GM12865 (cell line): ENCODE measurements around the gene LIN37.

ENCODE experiments used
- DNase-seq: peaks from one replicate; pipeline ENCODE4 v3.0.0; 2010; ENCODE audit warnings: low read depth
- H3K4me3 ChIP-seq: 2 replicates; pipeline ENCODE4 v1.5.1; 2011; ENCODE audit warnings: mild to moderate bottlenecking, low read depth, low read length, control low read depth
- CTCF ChIP-seq: IDR thresholded peaks from 2 replicates; pipeline ENCODE4 v1.5.1; 2011; ENCODE audit warnings: low read length, control low read depth, low read depth, inconsistent platforms; ENCODE audit not compliant: insufficient read depth; ENCODE audit errors: missing control alignments

The LIN37 gene

DNA sequence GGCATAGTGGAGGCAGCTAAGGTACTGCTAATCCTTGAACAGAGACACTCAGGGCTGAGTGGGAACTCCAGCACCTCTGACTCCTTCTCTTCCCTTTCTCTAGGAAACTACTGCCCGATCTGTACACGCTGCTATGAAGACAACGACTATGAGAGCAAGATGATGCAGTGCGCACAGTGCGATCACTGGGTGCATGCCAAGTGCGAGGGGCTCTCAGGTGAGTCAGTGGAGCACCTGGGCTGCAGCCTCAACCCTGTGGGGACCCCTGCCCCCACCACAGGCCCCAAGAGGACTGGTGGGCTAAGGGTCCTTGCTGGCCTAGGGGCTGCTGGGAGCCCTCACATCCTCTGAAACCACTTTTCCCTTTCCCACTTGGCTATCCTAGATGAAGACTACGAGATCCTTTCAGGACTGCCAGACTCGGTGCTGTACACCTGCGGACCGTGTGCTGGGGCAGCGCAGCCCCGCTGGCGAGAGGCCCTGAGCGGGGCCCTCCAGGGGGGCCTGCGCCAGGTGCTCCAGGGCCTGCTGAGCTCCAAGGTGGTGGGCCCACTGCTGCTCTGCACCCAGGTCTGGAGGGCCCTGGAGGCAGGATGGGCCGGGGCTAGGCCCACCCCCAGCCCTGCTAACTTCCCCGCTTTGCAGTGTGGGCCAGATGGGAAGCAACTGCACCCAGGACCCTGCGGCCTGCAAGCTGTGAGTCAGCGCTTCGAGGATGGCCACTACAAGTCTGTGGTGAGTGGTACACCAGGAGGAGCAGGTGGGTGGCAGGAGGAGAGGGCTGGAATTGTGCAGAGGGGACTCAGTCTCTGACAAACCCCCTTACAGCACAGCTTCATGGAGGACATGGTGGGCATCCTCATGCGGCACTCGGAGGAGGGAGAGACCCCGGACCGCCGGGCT is 21.1 kb upstream of the LIN37 start:
- no peak overlapping the region for H3K4me3 ChIP-seq
- no peak for DNase-seq
- TF ChIP-seq CTCF: no peak

DNA sequence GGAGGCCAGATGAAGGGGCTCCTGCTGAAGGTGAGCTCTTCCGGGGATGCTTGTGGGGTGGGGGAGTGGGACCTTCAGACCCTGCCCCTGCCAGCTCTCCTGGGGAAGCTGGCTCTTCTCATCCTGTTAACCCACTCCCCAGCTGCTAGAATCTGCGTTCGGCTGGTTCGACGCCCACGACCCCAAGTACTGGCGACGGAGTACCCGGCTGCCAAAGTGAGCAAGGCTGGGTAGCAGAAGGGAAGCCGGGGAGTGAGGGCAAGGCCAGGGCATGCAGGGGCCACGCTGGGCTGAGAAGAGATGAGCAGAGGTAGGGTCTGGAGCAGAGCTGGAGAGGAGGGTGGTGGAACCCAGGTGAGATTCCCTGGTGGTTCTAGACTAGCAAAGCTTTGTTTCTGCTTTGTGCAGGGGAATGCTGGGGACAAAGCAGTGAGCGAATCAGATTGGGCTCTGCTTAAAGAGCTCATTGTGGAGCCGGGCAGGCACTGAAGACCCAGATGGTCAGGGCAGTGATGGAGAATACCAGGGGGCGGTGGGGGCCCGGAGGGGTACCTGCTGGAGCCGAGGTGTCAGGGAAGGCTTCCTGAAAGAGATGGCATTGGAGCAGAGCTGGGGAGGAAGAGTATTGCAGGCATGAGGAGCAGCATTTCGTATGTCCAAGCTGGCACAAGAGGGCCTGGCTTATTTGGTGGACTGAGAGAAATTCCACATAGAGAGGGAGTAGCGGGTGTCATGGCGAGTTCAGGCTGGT is 20.2 kb upstream of the LIN37 start:
- H3K4me3 ChIP-seq: no peak overlapping the region
- TF ChIP-seq CTCF: no peak
- DNase-seq: no peak

- no peak for TF ChIP-seq CTCF
- no peak for DNase-seq
- H3K4me3 ChIP-seq: no peak overlapping the region
These were observed 19.4 kb upstream of the LIN37 start for GRCh38 chr19:35729021-35729420.

DNA sequence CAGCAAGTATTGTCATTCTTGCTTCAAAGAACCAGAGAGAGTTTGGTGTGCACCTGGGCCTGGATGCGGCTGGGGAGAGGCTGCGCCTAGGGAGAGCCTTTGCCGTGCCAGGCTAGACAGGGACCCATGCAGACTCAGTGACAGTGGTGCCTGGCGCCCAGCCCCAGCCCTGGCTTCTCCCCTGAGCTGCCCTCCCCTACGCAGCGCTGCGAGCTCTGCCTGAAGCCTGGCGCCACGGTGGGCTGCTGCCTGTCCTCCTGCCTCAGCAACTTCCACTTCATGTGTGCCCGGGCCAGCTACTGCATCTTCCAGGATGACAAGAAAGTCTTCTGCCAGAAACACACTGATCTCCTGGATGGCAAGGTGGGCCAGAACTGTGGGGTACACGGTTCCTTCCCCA is 18.6 kb upstream of the LIN37 start:
- no peak for DNase-seq
- no peak overlapping the region for H3K4me3 ChIP-seq
- TF ChIP-seq CTCF: no peak

- no peak overlapping the region for H3K4me3 ChIP-seq
- no peak for TF ChIP-seq CTCF
- no peak for DNase-seq
These were observed 18.1 kb upstream of the LIN37 start for GRCh38 chr19:35730326-35730725.

DNA sequence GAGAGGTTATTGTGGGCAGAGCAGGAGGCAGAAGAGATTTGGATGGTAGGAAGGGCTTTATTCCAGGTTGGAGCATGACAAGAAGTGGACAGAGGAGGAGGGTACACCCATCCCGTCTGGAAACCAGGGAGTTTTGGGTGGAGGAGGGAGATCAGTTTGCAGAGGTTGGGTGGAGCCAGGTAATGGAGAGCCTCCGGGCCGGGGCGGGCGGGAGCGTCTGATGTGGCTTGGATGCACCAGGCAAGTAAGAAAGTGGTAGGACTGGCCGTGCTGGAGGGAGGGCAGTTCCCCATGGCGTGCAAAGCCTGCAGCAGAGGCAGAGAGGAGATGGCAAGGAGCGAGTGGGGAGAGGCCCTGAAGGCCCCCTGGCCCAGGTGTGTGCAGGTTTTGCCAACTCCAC is 17.0 kb upstream of the LIN37 start:
- TF ChIP-seq CTCF: no peak
- no peak for DNase-seq
- H3K4me3 ChIP-seq: no peak overlapping the region
